Ishikawa (cell line): ENCODE measurements around the gene CDCA7.

Source experiments
- CEBPB ChIP-seq: IDR thresholded peaks from 2 replicates; pipeline ENCODE4 v1.6.1; 2012
- EP300 ChIP-seq: IDR thresholded peaks from 2 replicates; pipeline ENCODE4 v1.6.1; 2012; ENCODE audit warnings: borderline replicate concordance
- NFIC ChIP-seq: IDR thresholded peaks from 2 replicates; pipeline ENCODE4 v1.6.1; 2012
- RAD21 ChIP-seq: IDR thresholded peaks from 2 replicates; pipeline ENCODE4 v1.6.1; 2012; ENCODE audit warnings: low read depth
- TAF1 ChIP-seq: IDR thresholded peaks from 2 replicates; pipeline ENCODE4 v1.6.1; 2012; ENCODE audit warnings: low read depth, mild to moderate bottlenecking
- TCF12 ChIP-seq: IDR thresholded peaks from 2 replicates; pipeline ENCODE4 v1.6.1; 2012; ENCODE audit warnings: low read depth
- YY1 ChIP-seq: IDR thresholded peaks from 2 replicates; pipeline ENCODE4 v1.6.1; 2012; ENCODE audit warnings: low read depth
- TF ChIP-seq, protein P1 (sequence below): IDR thresholded peaks from 2 replicates; pipeline ENCODE4 v1.6.1; 2012

DNA sequence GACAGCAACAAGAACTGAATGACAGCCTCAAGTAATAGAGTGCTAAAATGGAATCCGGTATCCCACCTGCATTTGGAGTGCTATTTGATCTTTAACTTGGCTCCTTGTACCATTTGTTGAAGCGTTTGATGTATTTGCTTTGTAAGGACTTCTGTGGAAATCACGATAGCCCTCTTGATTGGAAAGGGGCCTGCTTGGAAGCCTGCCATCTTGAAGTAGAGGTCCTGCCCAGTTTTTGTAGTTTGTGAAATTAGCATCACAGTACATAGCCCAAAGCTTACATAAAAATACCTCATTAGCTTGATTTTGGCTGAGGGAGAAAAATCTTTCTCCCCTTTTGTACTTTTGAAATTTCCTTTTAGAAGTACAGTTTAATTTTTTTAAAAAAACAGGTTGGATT lies 2.7 kb downstream of the CDCA7 start:
- TF ChIP-seq CEBPB (no peak), RAD21 (no peak), TCF12 (no peak), YY1 (no peak), NFIC (no peak), TAF1 (no peak), EP300 (no peak)
- TF ChIP-seq, protein P1, sequence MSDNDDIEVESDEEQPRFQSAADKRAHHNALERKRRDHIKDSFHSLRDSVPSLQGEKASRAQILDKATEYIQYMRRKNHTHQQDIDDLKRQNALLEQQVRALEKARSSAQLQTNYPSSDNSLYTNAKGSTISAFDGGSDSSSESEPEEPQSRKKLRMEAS = no peak
